Endometrial microvascular endothelial cells (primary cell): ENCODE results near the gene SHPK. TPM values are rescaled to one million over a fixed set of nuclear protein-coding genes. Genes with fewer than 3 reads are reported as not detected.
"Not testable (repeated sequence)": the region's sequence is repeated elsewhere in the genome, so short reads cannot be mapped to it uniquely, and the experiment has no call there.

ENCODE experiments used
- in situ Hi-C: cut with HindIII; loops from 2 replicates; pipeline ENCODE4 v1.10.0; 2017; ENCODE audit warnings: low sequenced_read_pairs, low pct_unique_long_range_greater_than_20kb; ENCODE audit errors: inconsistent ontology term
- total RNA-seq: library from RNA; depleted of rRNA; stranded (reverse); fragments of >200 nt; gene quantifications from one replicate; pipeline ENCODE4 v1.2.3, GENCODE V29; 2015; ENCODE audit errors: inconsistent ontology term

Gene SHPK
- total RNA-seq, 1 donor from 2014 or later = 25.1 TPM

DNA sequence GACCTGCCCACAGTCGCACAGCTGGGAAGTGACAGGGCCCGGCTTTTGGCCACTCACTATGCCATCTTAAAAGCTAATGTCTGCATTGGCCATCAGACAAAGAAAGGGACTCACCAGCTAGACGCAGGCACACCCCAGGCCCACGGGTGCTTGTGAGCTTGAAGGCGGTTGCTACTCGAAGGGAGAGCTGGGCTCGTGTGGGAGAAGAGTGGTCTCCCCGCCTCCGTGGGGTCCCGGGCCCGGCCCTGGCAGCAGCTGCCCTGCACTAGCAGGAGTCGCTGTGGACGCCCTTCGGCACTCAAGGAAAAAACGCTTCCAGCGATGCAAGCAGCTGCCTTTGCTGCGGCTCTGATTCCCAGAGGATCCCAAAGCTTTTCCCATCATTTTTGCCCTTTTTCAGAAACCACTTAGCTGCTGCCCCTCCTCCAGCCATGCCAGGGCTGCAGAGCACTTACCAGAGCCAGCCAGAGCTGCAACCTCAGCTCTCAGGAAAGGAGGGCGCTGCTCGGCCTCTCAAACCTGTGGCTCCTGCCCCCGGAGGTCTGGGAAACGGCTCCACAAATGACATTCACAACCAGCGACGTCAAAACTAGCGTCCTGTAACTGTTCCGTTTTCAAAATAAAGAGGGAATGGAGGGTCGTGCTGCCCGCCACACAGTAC, 39.1 kb downstream of the SHPK start:
- in situ Hi-C loops = no loop called here

DNA sequence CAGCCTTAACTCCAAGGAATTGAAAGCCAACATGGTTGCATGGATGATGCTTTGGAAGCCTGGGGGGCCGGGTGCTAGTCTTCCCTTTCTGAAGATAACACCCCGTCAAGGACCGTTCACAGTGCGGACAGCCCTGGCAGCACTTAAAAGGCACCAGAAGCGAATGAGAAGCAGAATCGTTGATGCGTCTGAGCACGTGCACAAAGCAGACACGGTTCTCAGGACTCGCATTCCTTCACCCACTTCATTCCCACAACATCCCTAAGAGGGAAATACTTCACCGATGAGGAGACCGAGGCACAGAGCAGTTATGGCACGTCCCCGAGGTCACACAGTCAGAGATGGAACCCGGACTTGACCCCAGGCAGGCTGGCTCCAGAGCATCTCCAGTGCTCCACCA, 41.1 kb downstream of the SHPK start:
- in situ Hi-C loops = no loop called here

DNA sequence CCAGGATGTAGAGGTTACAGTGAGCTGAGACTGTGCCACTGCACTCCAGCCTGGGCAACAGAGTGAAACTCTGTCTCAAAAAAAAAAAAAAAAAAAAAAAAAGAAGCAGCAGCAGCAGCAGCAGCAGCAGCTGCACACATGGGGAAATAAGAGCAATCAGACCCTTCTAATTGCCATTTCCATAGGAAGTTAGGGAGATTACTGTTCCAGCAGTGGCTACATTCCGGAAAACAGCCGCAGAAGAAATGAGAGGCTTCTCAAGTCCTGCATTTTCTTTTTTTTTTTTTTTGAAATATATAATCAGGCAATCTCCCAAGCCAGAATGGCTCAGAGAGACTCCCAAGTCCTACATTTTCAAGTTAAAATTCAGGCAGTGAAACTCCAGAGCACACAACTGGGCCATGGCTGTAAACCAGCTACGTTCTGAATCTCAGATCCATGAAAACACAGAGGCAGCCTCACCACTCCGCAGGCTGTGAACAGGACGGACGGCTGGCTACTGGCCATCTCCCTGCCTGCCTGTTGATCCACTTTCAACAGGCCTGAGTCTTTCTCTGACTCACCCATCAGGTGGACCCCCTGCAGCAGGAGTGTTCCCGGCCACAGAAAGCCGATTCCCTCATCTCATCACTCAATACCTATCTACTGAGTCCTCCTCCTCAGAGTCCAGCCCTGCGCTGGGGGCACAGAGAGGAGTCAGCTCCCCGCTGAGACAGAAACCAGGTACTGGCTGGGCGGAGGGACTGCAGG, 41.8 kb downstream of the SHPK start:
- in situ Hi-C loops = no loop called here

DNA sequence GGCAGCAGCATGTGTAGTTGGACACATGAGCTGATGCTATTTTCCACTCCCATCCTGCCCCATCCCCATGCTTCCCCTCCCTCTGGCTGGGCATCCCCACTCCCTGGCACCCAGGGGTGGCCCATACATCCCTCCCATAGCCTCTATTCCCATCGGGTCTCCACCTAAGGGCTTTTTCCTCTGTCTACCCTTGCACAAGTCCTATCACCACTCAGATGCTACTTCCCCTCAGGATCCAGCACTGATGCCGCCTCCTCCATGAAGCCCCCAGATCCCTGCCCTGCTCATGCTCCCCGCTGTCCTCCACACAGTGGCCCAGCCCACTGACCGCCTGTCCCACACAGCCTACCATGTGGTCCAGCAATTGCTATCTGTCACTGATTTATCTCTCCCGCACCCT, 42.7 kb downstream of the SHPK start:
- in situ Hi-C loops = no loop called here

DNA sequence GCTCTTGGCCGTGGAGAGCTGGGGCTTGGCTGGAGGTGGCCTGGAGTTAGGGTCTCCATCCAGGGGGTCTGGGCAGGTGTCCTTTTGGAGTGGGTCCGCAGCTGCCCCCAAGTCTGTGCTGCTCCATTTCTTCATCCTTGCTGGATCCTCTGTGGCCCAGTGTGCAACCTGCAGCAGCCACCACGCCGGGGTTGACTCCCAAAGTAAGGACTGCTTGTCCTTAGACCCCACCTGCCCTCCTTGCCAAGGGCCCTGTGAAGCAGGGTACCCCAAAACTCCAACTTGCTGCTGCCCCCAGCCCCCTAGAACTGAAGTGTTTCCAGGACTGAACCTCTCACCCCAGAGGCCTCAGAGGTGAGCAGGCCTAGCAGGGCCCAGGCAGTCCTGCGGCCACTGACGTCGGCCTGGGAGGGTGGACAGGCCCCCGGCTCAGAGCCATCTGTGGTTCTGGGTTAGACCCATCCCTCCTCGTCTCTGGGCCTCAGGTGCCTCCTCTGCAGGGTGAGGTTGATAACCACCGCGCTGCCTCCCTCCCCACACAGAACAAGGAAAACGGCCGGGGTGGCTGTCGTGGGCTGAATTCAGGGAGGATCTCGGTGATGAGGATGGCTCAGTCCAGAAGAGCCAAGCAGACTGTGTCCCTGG, 43.7 kb downstream of the SHPK start:
- in situ Hi-C loops = no loop called here

DNA sequence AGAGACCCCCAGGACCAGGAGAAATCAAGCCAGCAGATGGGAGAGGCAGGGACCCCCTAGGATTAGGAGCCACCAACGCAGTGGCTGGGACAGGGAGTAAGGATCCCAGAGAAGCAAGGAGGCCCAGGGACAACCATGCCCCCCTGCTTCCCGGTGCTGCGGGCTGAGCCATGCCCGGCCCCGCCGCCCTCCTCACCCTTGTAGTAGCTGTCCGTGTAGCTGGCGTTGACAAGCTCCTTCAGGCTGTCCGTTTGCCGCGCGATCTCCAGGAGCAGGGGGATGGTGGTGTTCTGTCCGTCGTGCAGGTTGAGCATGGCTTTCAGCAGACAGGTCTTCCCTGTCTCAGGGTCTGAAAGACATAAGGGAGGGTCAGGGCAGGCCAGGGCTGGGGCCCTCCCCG, 45.3 kb downstream of the SHPK start:
- in situ Hi-C loops = no loop called here

DNA sequence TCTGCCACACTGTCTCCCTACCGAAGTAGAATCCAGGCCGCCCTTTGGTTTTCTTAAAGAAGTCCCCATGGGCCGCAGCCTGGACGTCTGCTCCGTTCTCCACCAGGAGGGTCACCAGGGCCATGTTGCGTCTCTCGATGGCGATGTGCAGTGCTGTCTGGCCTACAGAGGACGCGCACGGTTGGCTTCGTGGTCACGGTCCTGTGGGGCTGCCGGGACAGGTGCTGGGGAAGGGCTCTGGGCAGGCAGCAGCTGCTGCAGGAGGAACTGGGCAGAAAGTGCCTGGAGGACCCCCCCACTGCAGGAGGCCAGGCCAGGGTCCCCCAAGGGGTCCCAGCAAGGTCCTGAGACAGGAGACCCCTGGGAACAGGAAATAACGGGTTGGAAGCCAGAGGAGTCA, 45.8 kb downstream of the SHPK start:
- in situ Hi-C loops = no loop called here

DNA sequence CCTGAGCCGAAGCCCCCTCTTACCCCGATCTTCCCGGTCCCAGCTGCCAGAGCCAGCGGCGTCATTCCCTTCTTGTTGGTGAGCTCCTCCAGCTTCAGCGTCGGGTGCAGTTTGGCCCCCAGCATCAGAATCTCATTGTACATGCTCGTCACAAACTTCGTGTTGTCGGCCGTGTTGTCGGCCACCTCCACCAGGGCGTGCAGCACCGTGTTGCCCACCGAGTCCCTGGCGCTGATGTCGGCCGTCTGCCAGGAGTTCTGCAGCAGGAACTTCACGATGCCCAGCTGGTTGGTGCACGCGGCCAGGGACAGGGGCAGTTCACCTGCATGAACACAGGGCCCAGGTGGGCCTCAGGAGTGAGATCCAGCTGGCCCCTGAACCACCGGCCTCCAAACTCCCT, 46.3 kb downstream of the SHPK start:
- in situ Hi-C loops = no loop called here

DNA sequence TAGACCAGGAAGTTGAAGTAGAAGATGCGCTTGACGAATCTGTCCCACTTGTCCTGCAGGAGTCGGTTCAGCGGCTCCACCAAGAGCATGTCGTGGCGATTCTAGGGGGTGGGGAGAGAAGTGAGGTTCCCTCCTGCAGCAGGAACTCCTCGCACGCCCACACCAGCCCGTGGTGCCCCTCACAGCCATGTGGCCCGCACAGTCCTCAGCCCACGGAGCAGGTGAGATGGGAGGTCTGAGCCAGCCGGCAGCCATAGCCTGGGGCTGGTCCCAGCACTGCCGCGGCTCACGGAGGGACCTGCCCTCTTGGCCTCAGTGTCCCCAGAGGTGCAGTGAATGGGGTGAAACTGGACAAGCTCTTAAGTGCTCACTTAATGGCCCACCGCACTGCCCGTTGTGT, 50.2 kb downstream of the SHPK start:
- in situ Hi-C loops = no loop called here

DNA sequence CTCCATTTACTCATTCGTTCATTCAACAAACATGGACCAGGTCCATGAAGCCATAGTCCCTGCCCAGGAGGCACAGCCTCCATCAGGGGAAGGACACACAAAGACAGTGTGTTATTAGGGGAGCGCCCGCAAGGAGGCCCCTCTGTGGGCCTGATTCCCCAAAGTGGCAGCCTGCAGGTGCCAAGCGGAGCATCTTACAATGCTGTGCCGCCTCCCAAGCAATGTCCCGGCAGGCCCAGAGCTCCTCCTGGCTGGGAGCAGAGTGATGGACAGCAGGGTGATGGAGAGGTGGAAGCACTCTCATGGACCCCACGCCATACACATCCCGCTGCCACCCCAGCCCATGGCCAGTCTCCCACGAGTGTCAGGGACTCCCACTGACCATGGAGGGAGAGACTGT, 52.6 kb downstream of the SHPK start:
- in situ Hi-C loops = no loop called here

DNA sequence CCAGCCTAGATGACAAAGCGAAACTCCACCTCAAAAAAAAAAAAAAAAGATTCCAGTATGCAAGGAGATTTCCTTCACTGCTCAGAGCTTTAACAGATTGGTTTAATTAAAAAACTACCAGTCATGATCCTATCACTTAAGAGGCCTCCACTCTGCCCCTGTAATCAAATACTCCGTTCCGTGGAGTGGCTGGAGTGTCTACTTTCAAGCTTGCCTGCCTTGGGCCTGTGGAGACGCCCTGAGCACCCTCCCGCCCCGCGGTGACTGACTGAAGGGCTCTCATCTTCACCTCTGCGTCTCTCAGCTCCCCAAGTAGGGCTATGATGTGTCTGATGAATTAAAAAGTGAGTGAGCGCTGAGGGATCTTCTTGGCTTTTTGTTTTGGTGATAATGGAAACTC, 53.1 kb downstream of the SHPK start:
- in situ Hi-C loops = no loop called here

DNA sequence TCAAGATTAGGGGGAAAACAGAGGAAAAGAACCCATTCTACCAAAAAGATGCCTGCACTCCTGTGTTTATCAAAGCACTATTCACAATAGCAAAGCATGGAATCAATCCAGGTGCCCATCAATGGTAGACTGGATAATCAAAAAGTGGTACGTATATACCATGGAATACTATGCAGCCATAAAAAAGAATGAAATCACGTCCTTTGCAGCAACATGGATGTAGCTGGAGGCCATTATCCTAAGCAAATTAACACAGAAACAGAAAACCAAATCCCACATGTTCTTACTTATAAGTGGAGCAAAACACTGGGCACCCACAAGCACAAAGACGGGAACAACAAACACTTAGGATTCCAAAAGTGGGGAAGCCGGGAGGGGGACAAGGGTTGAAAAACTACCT, 57.4 kb downstream of the SHPK start:
- in situ Hi-C loops = not testable (repeated sequence)

DNA sequence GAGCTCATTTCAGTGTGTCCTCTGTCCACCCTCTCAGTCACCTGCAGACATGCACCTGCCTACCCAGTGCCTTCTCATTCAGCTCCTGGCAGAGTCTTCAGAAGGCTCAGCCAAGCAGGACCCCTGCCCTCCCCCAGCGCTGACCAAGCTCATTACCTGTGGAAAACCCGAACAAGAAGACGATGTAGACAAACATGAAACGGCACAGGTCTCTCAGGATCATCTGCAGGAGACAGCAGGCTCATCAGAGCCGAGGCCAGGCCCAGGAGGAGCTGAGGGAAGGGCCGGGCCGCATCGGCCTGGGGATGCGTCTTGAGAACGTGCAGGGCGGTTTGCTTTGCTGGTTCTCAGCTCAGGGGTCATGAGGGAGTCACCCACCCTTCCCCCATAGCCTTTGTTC, 59.1 kb downstream of the SHPK start:
- in situ Hi-C loops = no loop called here

DNA sequence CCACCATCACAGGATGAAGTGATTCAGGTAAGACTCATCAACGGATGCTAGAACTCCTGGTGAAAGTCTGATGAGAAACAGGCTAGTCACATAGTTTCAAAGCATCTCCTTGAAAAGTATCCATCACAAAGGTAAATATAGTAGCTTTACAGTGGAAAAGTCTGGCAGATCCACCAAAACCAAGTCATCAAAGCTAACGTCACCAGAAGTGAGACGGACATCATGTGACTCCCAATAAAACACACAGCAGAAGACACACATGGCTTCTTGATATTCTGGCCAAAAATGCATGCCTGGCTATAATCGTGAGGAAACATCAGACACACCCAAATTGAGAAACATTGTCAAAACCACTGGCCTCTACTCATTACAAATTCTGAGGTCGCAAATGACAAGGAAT, 60.5 kb downstream of the SHPK start:
- in situ Hi-C loops = no loop called here

DNA sequence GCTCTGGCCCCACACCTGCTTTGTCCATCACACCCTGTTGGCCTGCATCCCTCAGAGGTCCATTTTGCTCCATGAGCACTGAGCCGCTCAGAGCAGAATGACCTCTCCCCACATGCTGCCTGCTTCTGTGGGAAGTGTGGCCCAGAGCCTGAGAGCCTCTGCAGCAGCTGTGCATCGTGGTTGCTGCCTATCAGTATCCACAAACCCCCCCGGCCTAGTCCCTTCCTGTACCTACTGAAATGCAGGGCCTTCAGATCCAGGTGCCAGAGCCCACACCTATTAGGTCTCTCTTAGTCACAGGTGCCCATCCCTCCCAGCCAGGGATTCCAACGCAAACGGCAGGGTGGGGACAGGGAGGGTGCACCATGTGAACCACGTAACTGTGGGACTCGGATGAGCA, 61.8 kb downstream of the SHPK start:
- in situ Hi-C loops = no loop called here

DNA sequence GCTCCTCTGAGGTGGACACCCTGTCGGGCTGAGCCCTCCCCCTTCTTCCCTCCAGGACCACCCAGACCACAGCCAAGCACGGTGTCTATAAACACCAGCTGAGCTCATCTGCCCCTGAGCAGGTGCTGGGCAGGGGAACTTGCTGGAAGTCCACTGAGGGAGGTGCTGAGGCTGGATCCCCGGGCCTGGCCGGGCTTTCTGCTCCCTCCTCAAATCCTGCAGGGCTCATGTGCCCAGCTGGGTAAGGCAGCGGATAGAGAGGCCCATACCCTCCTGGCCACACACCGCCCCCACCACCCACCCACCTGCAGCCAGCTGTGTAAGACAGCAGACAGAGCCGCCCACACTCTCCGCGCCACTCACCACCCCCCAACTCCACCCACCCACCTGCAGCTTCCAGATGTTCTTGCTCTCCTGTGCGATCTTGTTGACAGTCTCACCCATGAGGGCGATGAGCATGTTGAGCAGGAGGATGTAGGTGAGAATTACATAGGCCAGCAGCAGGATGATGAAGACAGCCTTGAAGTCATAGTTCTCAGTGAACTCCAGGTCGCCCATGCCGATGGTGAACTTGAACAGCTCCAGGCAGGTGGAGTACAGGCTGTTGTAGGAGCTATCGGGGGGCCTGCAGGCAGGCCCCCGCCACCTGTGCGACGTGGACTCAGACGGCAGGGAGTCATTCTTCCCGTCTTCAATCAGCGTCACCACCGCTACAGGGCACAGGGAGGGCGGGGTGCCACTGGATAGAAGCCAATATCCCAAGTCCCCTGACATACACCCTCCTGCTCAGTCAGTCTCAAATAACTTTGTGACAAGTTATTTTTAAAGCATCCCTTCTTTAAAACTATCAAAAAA, 62.6 kb downstream of the SHPK start:
- in situ Hi-C loops = no loop called here

DNA sequence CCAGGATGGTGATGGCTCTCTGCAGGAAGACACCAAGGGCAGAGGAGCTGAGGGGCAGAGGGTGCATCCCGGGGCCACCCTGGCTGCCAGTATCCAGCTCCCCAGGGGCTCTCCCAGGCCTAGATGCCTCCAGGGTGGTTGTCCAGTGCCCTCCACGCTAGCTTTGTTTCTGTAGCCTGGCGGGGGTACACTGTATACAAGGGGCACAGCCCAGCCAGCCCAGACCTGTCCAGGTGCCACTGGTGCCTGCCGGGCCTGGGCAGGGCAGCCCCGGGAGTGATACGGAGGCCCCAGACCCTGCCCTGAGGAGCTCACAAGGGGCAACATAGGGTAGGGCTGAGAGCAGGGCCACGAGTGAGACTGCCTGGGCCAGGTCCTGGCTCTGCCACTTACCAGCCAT, 63.8 kb downstream of the SHPK start:
- in situ Hi-C loops = no loop called here

DNA sequence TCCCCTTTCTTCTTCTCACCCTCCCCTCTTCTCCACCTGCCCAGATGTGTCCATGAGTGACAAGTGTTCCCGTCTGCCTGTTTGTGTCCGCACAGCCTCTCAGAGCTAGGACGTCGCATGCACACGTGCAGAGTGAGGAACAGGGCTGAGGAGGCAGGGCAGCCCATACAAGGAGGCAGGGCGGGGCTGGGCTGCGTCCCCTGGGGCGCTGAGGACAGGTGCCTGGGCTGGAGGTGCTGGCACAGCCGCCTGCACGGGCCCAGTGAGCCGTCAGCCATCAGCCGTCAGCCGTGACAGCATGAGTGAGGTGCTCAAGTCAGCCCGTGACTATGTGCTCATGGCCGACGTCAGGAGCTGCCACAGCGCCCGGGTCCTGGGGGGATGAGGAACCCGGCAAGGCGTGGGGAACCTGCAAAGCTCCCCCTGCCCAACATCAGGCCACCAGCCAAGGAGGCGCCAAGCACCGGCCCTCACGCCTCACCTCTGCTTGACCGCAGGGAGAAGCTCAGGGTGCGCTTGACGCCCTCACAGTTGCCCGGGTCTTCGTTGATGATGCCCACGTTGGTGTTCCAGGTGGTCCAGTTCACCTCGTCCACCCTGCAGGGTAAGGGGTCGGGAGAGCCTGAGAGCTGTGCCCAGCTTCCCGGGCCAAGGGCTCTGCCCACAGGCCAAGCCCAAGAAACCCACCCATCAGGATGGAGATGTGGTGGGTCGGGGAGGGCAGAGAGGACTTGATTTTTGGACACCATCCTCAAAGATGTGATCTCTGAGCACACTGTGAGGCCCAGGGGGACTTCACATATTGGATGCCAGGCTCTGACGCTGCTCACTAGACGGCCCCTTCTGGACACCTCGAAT, 64.8 kb downstream of the SHPK start:
- in situ Hi-C loops = no loop called here
